Ascending aorta (tissue), 2 donors: ENCODE data around the gene RNF103. TPM values are rescaled to one million over a fixed set of nuclear protein-coding genes. Genes with fewer than 3 reads are reported as not detected.

ENCODE experiments used
- DNase-seq, 2 donors: peaks; one replicate each; pipeline ENCODE4 v3.0.0-alpha.2; 2019; ENCODE audit warnings: low spot score in 2 of 2
- H3K27ac ChIP-seq, 2 donors: fragments of 200-600 bp; sonication (generic); one replicate each; pipeline ENCODE4 v1.5.1; 2016 to 2017; ENCODE audit warnings: mild to moderate bottlenecking in 1 of 2
- H3K27me3 ChIP-seq: fragments of 200-600 bp; sonication (generic); one replicate; pipeline ENCODE4 v1.5.1; 2017
- H3K36me3 ChIP-seq, 2 donors: fragments of 200-600 bp; sonication (generic); one replicate each; pipeline ENCODE4 v1.5.1; 2016
- H3K4me1 ChIP-seq, 2 donors: fragments of 200-600 bp; sonication (generic); one replicate each; pipeline ENCODE4 v1.5.1; 2016 to 2017; ENCODE audit warnings: mild to moderate bottlenecking in 1 of 2
- H3K4me3 ChIP-seq, 2 donors: fragments of 200-600 bp; sonication (generic); one replicate each; pipeline ENCODE4 v1.5.1; 2016 to 2017; ENCODE audit warnings: mild to moderate bottlenecking in 1 of 2
- H3K9me3 ChIP-seq, 2 donors: fragments of 200-600 bp; sonication (generic); one replicate each; pipeline ENCODE4 v1.5.1; 2016
- CTCF ChIP-seq, 3 experiments: fragments of 200-600 bp in 2 of 3; fragments of 450-650 bp in 1 of 3; sonication (generic) in 2 of 3; IDR thresholded peaks; one replicate each; pipeline ENCODE4 v1.5.1; 2016 to 2019; ENCODE audit warnings: antibody characterized with exemption in 3 of 3, mild to moderate bottlenecking in 1 of 3, moderate library complexity in 1 of 3
- intact Hi-C: fragments of 100-400 bp; cut with DNase I; formaldehyde crosslinking; loops from one replicate; pipeline ENCODE4 v1.15.1; 2023
- total RNA-seq: library from RNA; depleted of rRNA; stranded (reverse); fragments of >200 nt; gene quantifications from one replicate; pipeline ENCODE4 v1.1.0, GENCODE V29; 2016

Gene RNF103
- total RNA-seq, 1 donor from 2014 or later: 20.5 TPM

- intact Hi-C loops: loop anchor here (5.0 to 10.0 kb wide), 5 partner anchors 78 to 1652 kb away; partner anchors contain the start of gene KCMF1
- H3K9me3 ChIP-seq: no peaks in the 10 kb centered on the region
- DNase-seq: no peak
- H3K27me3 ChIP-seq: no peaks in the 10 kb centered on the region
- TF ChIP-seq CTCF (IDR thresholded peaks at IDR 0.05): no peak
- peak overlapping the region; percentile 94 to 100 for H3K27ac ChIP-seq
- peaks cover 3 to 11% of the 10 kb centered on the region in 2 donors for H3K4me1 ChIP-seq
- peak overlapping the region; percentile 85 to 94 for H3K4me3 ChIP-seq
- peaks cover under 1 to 5% of the 10 kb centered on the region in 2 donors for H3K36me3 ChIP-seq
These were observed 542 bp upstream of the RNF103 start for GRCh38 chr2:86624267-86624547.

DNA sequence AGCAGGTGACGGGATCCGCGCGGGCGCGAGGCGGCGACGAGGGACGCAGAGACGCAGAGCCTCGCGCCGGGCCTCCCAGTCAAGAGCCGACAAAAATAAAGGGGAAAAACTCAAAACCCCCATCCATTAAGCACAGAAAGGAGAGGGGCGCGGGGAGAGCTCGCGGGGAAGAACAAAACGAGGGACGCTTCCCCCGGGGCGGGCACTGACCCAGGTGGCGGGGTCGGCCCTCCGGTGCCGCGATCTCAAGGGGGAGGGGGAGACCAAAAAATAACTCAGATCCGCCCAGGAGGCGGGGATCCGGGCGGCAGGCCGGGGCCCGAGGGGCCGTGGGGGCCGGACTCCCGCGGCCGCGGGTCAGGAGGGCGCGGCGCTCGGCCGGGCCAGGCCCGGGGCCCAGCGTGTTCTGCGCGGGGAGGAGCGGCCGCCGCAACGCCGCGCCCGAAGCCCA is 597 bp downstream of the RNF103 start:
- H3K9me3 ChIP-seq: no peaks in the 10 kb centered on the region
- no peak for TF ChIP-seq CTCF (IDR thresholded peaks at IDR 0.05)
- peak in 1 of 2 donors; percentile 78 for DNase-seq
- H3K4me3 ChIP-seq: peak overlapping the region; percentile 85 to 94
- intact Hi-C loops: loop anchor here (1.0 to 10.0 kb wide), 7 partner anchors 61 to 1651 kb away; partner anchors contain the start of genes KCMF1 and KDM3A
- H3K4me1 ChIP-seq: peaks cover 3 to 14% of the 10 kb centered on the region in 2 donors
- peak overlapping the region; percentile 94 to 100 for H3K27ac ChIP-seq
- peaks cover 5 to 12% of the 10 kb centered on the region in 2 donors for H3K36me3 ChIP-seq
- H3K27me3 ChIP-seq: no peaks in the 10 kb centered on the region

- no peaks in the 10 kb centered on the region for H3K27me3 ChIP-seq
- H3K36me3 ChIP-seq: peaks cover 10 to 12% of the 10 kb centered on the region in 2 donors
- peak in 1 of 2 donors; percentile 66 for DNase-seq
- H3K4me1 ChIP-seq: peaks cover 3 to 14% of the 10 kb centered on the region in 2 donors
- H3K9me3 ChIP-seq: no peaks in the 10 kb centered on the region
- TF ChIP-seq CTCF (IDR thresholded peaks at IDR 0.05): no peak
- H3K27ac ChIP-seq: peak overlapping the region; percentile 94 to 100
- intact Hi-C loops: loop anchor here (1.0 to 10.0 kb wide), 7 partner anchors 60 to 1650 kb away; partner anchors contain the start of genes KCMF1 and KDM3A
- peak overlapping the region; percentile 85 to 94 for H3K4me3 ChIP-seq
These were observed 1.1 kb downstream of the RNF103 start for GRCh38 chr2:86622519-86623042.

GRCh38 chr2:86621280-86621943 is 2.3 kb downstream of the RNF103 start:
- peaks cover 12 to 20% of the 10 kb centered on the region in 2 donors for H3K36me3 ChIP-seq
- intact Hi-C loops: loop anchor here (5.0 to 10.0 kb wide), 5 partner anchors 81 to 1649 kb away; partner anchors contain the start of gene KCMF1
- DNase-seq: no peak
- no peaks in the 10 kb centered on the region for H3K27me3 ChIP-seq
- peak overlapping the region; percentile 85 to 94 for H3K4me3 ChIP-seq
- H3K9me3 ChIP-seq: no peaks in the 10 kb centered on the region
- peaks cover 3 to 14% of the 10 kb centered on the region in 2 donors for H3K4me1 ChIP-seq
- no peak overlapping the region for H3K27ac ChIP-seq
- TF ChIP-seq CTCF (IDR thresholded peaks at IDR 0.05): no peak

DNA sequence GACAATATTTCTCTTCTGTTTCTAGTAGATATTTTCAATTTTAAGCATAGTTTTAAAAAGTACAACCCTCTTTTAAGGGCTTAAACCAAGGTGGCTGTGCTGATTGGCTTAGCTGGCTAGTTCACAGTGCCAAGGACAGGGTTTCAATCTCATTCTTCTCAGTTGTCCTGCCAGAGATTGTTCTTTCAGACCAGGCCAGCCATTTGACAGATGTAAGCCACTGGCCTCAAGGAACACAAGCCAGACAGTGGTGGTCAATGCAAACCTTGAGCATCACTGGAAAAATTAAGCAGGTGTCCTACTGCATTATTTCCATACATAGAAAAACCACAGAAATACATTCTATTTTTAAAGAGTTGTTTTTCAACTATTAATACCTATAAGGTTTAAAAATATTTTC is 5.9 kb downstream of the RNF103 start:
- H3K4me3 ChIP-seq: no peak overlapping the region
- H3K27ac ChIP-seq: no peak overlapping the region
- TF ChIP-seq CTCF (IDR thresholded peaks at IDR 0.05): no peak
- H3K4me1 ChIP-seq: peaks cover 0 to 10% of the 10 kb centered on the region in 2 donors
- DNase-seq: no peak
- intact Hi-C loops: no loop called here
- peaks cover 27 to 39% of the 10 kb centered on the region in 2 donors for H3K36me3 ChIP-seq
- H3K9me3 ChIP-seq: no peaks in the 10 kb centered on the region
- no peaks in the 10 kb centered on the region for H3K27me3 ChIP-seq
